Mammary epithelial cell (primary cell): ENCODE data around the gene BRI3.
A peak's percentile ranks its signal among the peaks of the same experiment; 100 is the strongest.

Experiments used
- CTCF ChIP-seq, 2 donors: IDR thresholded peaks in 1 of 2; conservative IDR thresholded peaks in 1 of 2; 2 replicates each; pipeline ENCODE4 v1.5.1; 2011 to 2012; ENCODE audit warnings: inconsistent platforms in 2 of 2, low read length in 2 of 2, mild to moderate bottlenecking in 2 of 2, control low read depth in 1 of 2, low read depth in 1 of 2; ENCODE audit not compliant: insufficient read depth in 1 of 2; ENCODE audit errors: extremely low read depth in 1 of 2
- EZH2 ChIP-seq: IDR thresholded peaks from 2 replicates; pipeline ENCODE4 v1.6.1; 2012; ENCODE audit warnings: low read length, inconsistent platforms, borderline replicate concordance

GRCh38 chr7:98266840-98267239 lies 14.6 kb upstream of the BRI3 start:
- peak; percentile 47 to 58 for TF ChIP-seq CTCF (conservative IDR thresholded peaks at IDR 0.05 in 1 of 2, IDR thresholded peaks at IDR 0.05 in 1 of 2; ENCODE audit: extremely low read depth in 1 of 2, insufficient read depth in 1 of 2, low read depth in 1 of 2, low read length in 2 of 2)
- TF ChIP-seq EZH2, result no peak
